ENCODE results near the gene RP9. TPM values are rescaled to one million over a fixed set of nuclear protein-coding genes. Genes with fewer than 3 reads are reported as not detected.

Gene RP9
- total RNA-seq, 6 experiments from 2014 or later, result 3.4 to 5.8 (median 4.8) TPM

GRCh38 chr7:33075818-33076518 lies 33.2 kb downstream of the RP9 start:
- no peak for TF ChIP-seq CTCF (IDR thresholded peaks at IDR 0.05)
- TF ChIP-seq POLR2A (IDR thresholded peaks at IDR 0.05), result no peak
- WGBS (ENCODE audit: insufficient coverage, low coverage, low lambda C conversion rate, missing lambda C conversion rate), result 71% methylated on average over 3 of the region's 3 CpGs
- no peak for DNase-seq
- H3K36me3 ChIP-seq, result no peaks in the 10 kb centered on the region
- no peaks in the 10 kb centered on the region for H3K27me3 ChIP-seq
- no peak for ATAC-seq
- no peak overlapping the region for H3K27ac ChIP-seq
- H3K9me3 ChIP-seq, result no peaks in the 10 kb centered on the region
- intact Hi-C loops (cut with DNase I), result no loop called here
- no peaks in the 10 kb centered on the region for H3K4me1 ChIP-seq
- no peak overlapping the region for H3K4me3 ChIP-seq

- H3K4me1 ChIP-seq, result no peaks in the 10 kb centered on the region
- H3K27me3 ChIP-seq, result no peaks in the 10 kb centered on the region
- H3K9me3 ChIP-seq, result no peaks in the 10 kb centered on the region
- TF ChIP-seq POLR2A (IDR thresholded peaks at IDR 0.05), result no peak
- no peak for TF ChIP-seq CTCF (IDR thresholded peaks at IDR 0.05)
- H3K4me3 ChIP-seq, result no peak overlapping the region
- H3K36me3 ChIP-seq, result no peaks in the 10 kb centered on the region
- 87% methylated on average over 4 of the region's 4 CpGs for WGBS (ENCODE audit: insufficient coverage, low coverage, low lambda C conversion rate, missing lambda C conversion rate)
- no peak for ATAC-seq
- no peak for DNase-seq
- no peak overlapping the region for H3K27ac ChIP-seq
- intact Hi-C loops (cut with DNase I), result no loop called here
Observed at GRCh38 chr7:33073243-33073642, 36.0 kb downstream of the RP9 start.

- no peaks in the 10 kb centered on the region for H3K36me3 ChIP-seq
- TF ChIP-seq POLR2A (IDR thresholded peaks at IDR 0.05), result no peak
- no peak for ATAC-seq
- H3K9me3 ChIP-seq, result no peaks in the 10 kb centered on the region
- DNase-seq, result no peak
- intact Hi-C loops (cut with DNase I), result no loop called here
- H3K27ac ChIP-seq, result no peak overlapping the region
- H3K4me3 ChIP-seq, result no peak overlapping the region
- WGBS (ENCODE audit: insufficient coverage, low coverage, low lambda C conversion rate, missing lambda C conversion rate), result 49% methylated on average over 2 of the region's 2 CpGs
- H3K27me3 ChIP-seq, result no peaks in the 10 kb centered on the region
- H3K4me1 ChIP-seq, result no peaks in the 10 kb centered on the region
Observed at GRCh38 chr7:33072471-33072870, 36.7 kb downstream of the RP9 start.

- no peaks in the 10 kb centered on the region for H3K4me1 ChIP-seq
- ATAC-seq (no peak), DNase-seq (no peak)
- H3K9me3 ChIP-seq, result no peaks in the 10 kb centered on the region
- H3K27me3 ChIP-seq, result no peaks in the 10 kb centered on the region
- no peak overlapping the region for H3K4me3 ChIP-seq
- H3K27ac ChIP-seq, result no peak overlapping the region
- intact Hi-C loops (cut with DNase I), result no loop called here
- 46% methylated on average over 6 of the region's 6 CpGs for WGBS (ENCODE audit: insufficient coverage, low coverage, low lambda C conversion rate, missing lambda C conversion rate)
- TF ChIP-seq CTCF (IDR thresholded peaks at IDR 0.05) (no peak), POLR2A (IDR thresholded peaks at IDR 0.05) (no peak)
- no peaks in the 10 kb centered on the region for H3K36me3 ChIP-seq
Observed at GRCh38 chr7:33070831-33071230, 38.4 kb downstream of the RP9 start.

GRCh38 chr7:33070277-33070676 lies 38.9 kb downstream of the RP9 start:
- DNase-seq (no peak), ATAC-seq (no peak)
- Histone ChIP-seq H3K9me3 (no peaks in the 10 kb centered on the region), H3K27me3 (no peaks in the 10 kb centered on the region), H3K4me3 (no peak overlapping the region), H3K4me1 (no peaks in the 10 kb centered on the region), H3K36me3 (no peaks in the 10 kb centered on the region), H3K27ac (no peak overlapping the region)
- intact Hi-C loops (cut with DNase I), result no loop called here
- no CpG with 5 or more reads among the region's 2 CpGs for WGBS (ENCODE audit: insufficient coverage, low coverage, low lambda C conversion rate, missing lambda C conversion rate)
- no peak for TF ChIP-seq POLR2A (IDR thresholded peaks at IDR 0.05)
- no peak for TF ChIP-seq CTCF (IDR thresholded peaks at IDR 0.05)

Data from right lobe of liver (tissue), 6 donors.